HepG2 (cell line): ENCODE results near the gene LIMA1. TPM values are rescaled to one million over a fixed set of nuclear protein-coding genes. Genes with fewer than 3 reads are reported as not detected.

Experiments
- ATAC-seq: fragments of 200-7000 bp; cut with Tn5 transposase; 3 replicates; pipeline ENCODE4 v1.9.1; 2020; ENCODE audit warnings: mild to moderate bottlenecking, moderate library complexity
- BruUV-seq: library from RNA; stranded (reverse); fragments of 400-500 nt; replicated peaks from 2 replicates; lab custom pipeline; 2021; lab: Mats Ljungman, UMichigan
- CTCF ChIA-PET: fragments of 300-600 bp; formaldehyde crosslinking; extraction: SDS; loops from one replicate; lab custom pipeline; 2021; ENCODE audit warnings: low total read pairs, inconsistent platforms, low intra/inter-chr PET ratio; lab: Yijun Ruan, JAX
- POLR2A ChIA-PET: fragments of 350-600 bp; sonication (Branson Sonifier 250); formaldehyde crosslinking; loops from one replicate; lab custom pipeline; 2020; ENCODE audit warnings: antibody characterized with exemption, inconsistent platforms; lab: Yijun Ruan, JAX
- DNase-seq: peaks from one replicate; pipeline ENCODE4 v3.0.0-alpha.2; 2015; ENCODE audit warnings: low spot score
- FAIRE-seq: peaks from 3 replicates; lab custom pipeline; 2011; peaks lifted over from hg19 to GRCh38; lab: Jason Lieb, UNC
- H2AFZ ChIP-seq: one replicate; pipeline ENCODE4 v1.6.1; 2011; ENCODE audit warnings: low read length, inconsistent platforms
- H3K27ac ChIP-seq: fragments of 300-600 bp; 3 replicates; pipeline ENCODE4 v1.8.0; 2011; ENCODE audit warnings: mixed run types, mild to moderate bottlenecking, mixed read lengths, low read length, inconsistent platforms; ENCODE audit not compliant: insufficient read depth; ENCODE audit errors: extremely low read length
- H3K27me3 ChIP-seq, 2 experiments: fragments of 200-600 bp in 1 of 2; 2 replicates in 1 of 2; 3 replicates in 1 of 2; pipeline versions ENCODE4 v1.6.0 to v1.8.0; 2011; ENCODE audit warnings: low read length in 2 of 2, mild to moderate bottlenecking in 2 of 2, moderate library complexity in 2 of 2, inconsistent platforms in 1 of 2; ENCODE audit not compliant: insufficient read depth in 2 of 2, control insufficient read depth in 1 of 2
- H3K36me3 ChIP-seq, 2 experiments: fragments of 200-600 bp in 1 of 2; replicated peaks in 1 of 2; 2 replicates in 1 of 2; 3 replicates in 1 of 2; pipeline versions ENCODE4 v1.5.1 to v1.8.0; 2011; ENCODE audit warnings: low read length in 2 of 2, inconsistent platforms in 1 of 2; ENCODE audit not compliant: insufficient read depth in 2 of 2, control insufficient read depth in 1 of 2
- H3K4me1 ChIP-seq: 2 replicates; pipeline ENCODE4 v1.5.1; 2012; ENCODE audit warnings: low read length, inconsistent platforms; ENCODE audit not compliant: insufficient read depth
- H3K4me2 ChIP-seq: 2 replicates; pipeline ENCODE4 v1.6.0; 2011; ENCODE audit warnings: low read depth, low read length, inconsistent platforms
- H3K4me3 ChIP-seq, 3 experiments: fragments of 200-600 bp in 1 of 3; sonication (generic), shearing (Covaris generic) in 1 of 3; replicated peaks in 1 of 3; 2 replicates each; pipeline ENCODE4 v1.5.1; 2011 to 2016; ENCODE audit warnings: low read length in 3 of 3, inconsistent platforms in 2 of 3, low read depth in 2 of 3, mild to moderate bottlenecking in 2 of 3, control low read depth in 1 of 3, mixed read lengths in 1 of 3; ENCODE audit not compliant: insufficient read depth in 1 of 3
- H3K79me2 ChIP-seq: one replicate; pipeline ENCODE4 v1.6.1; 2011; ENCODE audit warnings: low read length, inconsistent platforms; ENCODE audit not compliant: insufficient read depth
- H3K9ac ChIP-seq: 2 replicates; pipeline ENCODE4 v1.6.0; 2011; ENCODE audit warnings: mild to moderate bottlenecking, low read depth, low read length, inconsistent platforms; ENCODE audit not compliant: insufficient read depth
- H3K9me3 ChIP-seq: 2 replicates; pipeline ENCODE4 v1.5.1; 2012; ENCODE audit warnings: mild to moderate bottlenecking, low read length
- H4K20me1 ChIP-seq: 2 replicates; pipeline ENCODE4 v1.6.0; 2011; ENCODE audit warnings: inconsistent platforms, mild to moderate bottlenecking, low read length, moderate library complexity; ENCODE audit not compliant: insufficient read depth
- CENPX ChIP-seq: sonication (generic); formaldehyde crosslinking; IDR thresholded peaks from 2 replicates; pipeline ENCODE4 v1.9.0; 2021; ENCODE audit warnings: mild to moderate bottlenecking, missing genetic modification reagents, moderate library complexity
- FOXP4 ChIP-seq: sonication (generic); formaldehyde crosslinking; IDR thresholded peaks from 2 replicates; pipeline ENCODE4 v1.4.0; 2020; ENCODE audit warnings: missing genetic modification reagents
- MIER2 ChIP-seq: IDR thresholded peaks from 2 replicates; pipeline ENCODE4 v1.6.1; 2016; ENCODE audit warnings: missing biosample characterization, missing genetic modification reagents
- MXI1 ChIP-seq: IDR thresholded peaks from 3 replicates; pipeline ENCODE4 v1.6.1; 2012; ENCODE audit warnings: low read depth, low read length, inconsistent platforms, borderline replicate concordance
- RARG ChIP-seq: sonication (generic); formaldehyde crosslinking; IDR thresholded peaks from 2 replicates; pipeline ENCODE4 v1.4.0; 2020; ENCODE audit warnings: low read depth, mild to moderate bottlenecking, missing genetic modification reagents
- ZBTB42 ChIP-seq: sonication (generic); formaldehyde crosslinking; IDR thresholded peaks from 2 replicates; pipeline ENCODE4 v1.5.0; 2020; ENCODE audit warnings: mild to moderate bottlenecking, missing genetic modification reagents
- WGBS: methylation state at CpG from one replicate; pipeline ENCODE4 v1.1.6; 2017; ENCODE audit warnings: low lambda C conversion rate; 5-methylcytosine and 5-hydroxymethylcytosine counted together
- in situ Hi-C: cut with HindIII; loops from 2 replicates; pipeline ENCODE4 v1.10.0; 2017; ENCODE audit warnings: low pct_unique_long_range_greater_than_20kb; ENCODE audit not compliant: extremely low pct_ligation_motif_present
- intact Hi-C: fragments of 100-400 bp; cut with micrococcal nuclease; formaldehyde crosslinking; loops from one replicate; pipeline ENCODE4 v1.10.0; 2022; ENCODE audit not compliant: unreplicated experiment
- polyA plus RNA-seq, 8 experiments: library from polyadenylated mRNA; depleted of rRNA in 3 of 8; stranded (reverse) in 7 of 8; unstranded in 1 of 8; fragments of >200 nt; fragmentation: Illumina TruSeq in 4 of 8; extraction: Trizol in 4 of 8; gene quantifications; 2 replicates each; pipeline versions ENCODE4 v1.2.1 to v1.2.3, GENCODE V29; 2011 to 2016; ENCODE audit warnings: low read depth in 4 of 8, missing spikeins in 1 of 8, mixed read lengths in 1 of 8; ENCODE audit not compliant: insufficient read depth in 1 of 8
- total RNA-seq, 5 experiments: library from RNA; depleted of rRNA; stranded (reverse); fragments of >200 nt; fragmentation: Illumina TruSeq; extraction: Trizol; gene quantifications; 2 replicates each; pipeline ENCODE4 v1.2.3, GENCODE V29; 2016; ENCODE audit warnings: low read depth in 1 of 5

LIMA1 gene
- total and polyA plus RNA-seq, 2 of the 13 experiments (the other 11 are each of a cell fraction or from before 2014, with no cell fraction given): 13.0 to 19.8 TPM

GRCh38 chr12:50192236-50192635, 91.1 kb downstream of the LIMA1 start:
- no peak overlapping the region for H3K9ac ChIP-seq
- CTCF ChIA-PET: no interaction called here

GRCh38 chr12:50190859-50191258, 92.5 kb downstream of the LIMA1 start:
- H3K36me3 ChIP-seq: peaks cover 0 to 4% of the 10 kb centered on the region in 2 experiments; a peak in 3 of 5 replicates

More at GRCh38 chr12:50192236-50192635, 91.1 kb downstream of the LIMA1 start:
- Histone ChIP-seq H3K4me2 (no peak overlapping the region), H3K4me1 (peaks cover 27% of the 10 kb centered on the region), H3K27ac (no peak overlapping the region), H3K27me3 (no peaks in the 10 kb centered on the region; a peak in 1 of 5 replicates), H3K79me2 (no peaks in the 10 kb centered on the region), H3K4me3 (no peak overlapping the region), H3K36me3 (peaks cover 0 to 4% of the 10 kb centered on the region in 2 experiments; a peak in 3 of 5 replicates), H4K20me1 (no peaks in the 10 kb centered on the region), H3K9me3 (no peaks in the 10 kb centered on the region), H2AFZ (no peak overlapping the region)
- FAIRE-seq (no peak), DNase-seq (no peak), ATAC-seq (no peak)
- no TSS peak for BruUV-seq
- WGBS: 97% methylated on average over 4 of the region's 4 CpGs
- POLR2A ChIA-PET: no interaction called here
- intact Hi-C loops: no loop called here
- in situ Hi-C loops: no loop called here
- no peak for TF ChIP-seq CENPX (CRISPR knock-in tag)
- TF ChIP-seq, all 625 proteins: peak for 0

More at GRCh38 chr12:50190859-50191258, 92.5 kb downstream of the LIMA1 start:
- no peak for DNase-seq
- no peak overlapping the region for H3K27ac ChIP-seq
- no peak for TF ChIP-seq FOXP4
- no peak for TF ChIP-seq MIER2
- TF ChIP-seq MXI1: no peak
- TF ChIP-seq RARG (CRISPR knock-in tag): no peak
- TF ChIP-seq ZBTB42 (CRISPR knock-in tag): no peak
- TF ChIP-seq, all 625 proteins: peak for 0
- Histone ChIP-seq H2AFZ (no peak overlapping the region), H3K4me1 (peaks cover 28% of the 10 kb centered on the region), H3K79me2 (no peaks in the 10 kb centered on the region), H3K9me3 (no peaks in the 10 kb centered on the region), H4K20me1 (no peaks in the 10 kb centered on the region), H3K27me3 (no peaks in the 10 kb centered on the region), H3K9ac (no peak overlapping the region), H3K4me3 (no peak overlapping the region), H3K4me2 (no peak overlapping the region)
- ChIA-PET POLR2A (interaction anchor here (0.6 to 0.7 kb wide), 2 partner anchors 20 to 137 kb away, joined by 3 read pairs; no protein-coding TSS in a partner anchor), CTCF (no interaction called here)
- BruUV-seq: no TSS peak
- ATAC-seq (no peak), FAIRE-seq (no peak)
- WGBS: 96% methylated on average over 1 of the region's 1 CpG
- in situ Hi-C loops: no loop called here
- intact Hi-C loops: no loop called here
